ENCODE data around the gene CLCA4. TPM values are rescaled to one million over a fixed set of nuclear protein-coding genes. Genes with fewer than 3 reads are reported as not detected.

Gene CLCA4
- total RNA-seq, 6 donors from 2014 or later: 1.0 TPM; not detected in 5

DNA sequence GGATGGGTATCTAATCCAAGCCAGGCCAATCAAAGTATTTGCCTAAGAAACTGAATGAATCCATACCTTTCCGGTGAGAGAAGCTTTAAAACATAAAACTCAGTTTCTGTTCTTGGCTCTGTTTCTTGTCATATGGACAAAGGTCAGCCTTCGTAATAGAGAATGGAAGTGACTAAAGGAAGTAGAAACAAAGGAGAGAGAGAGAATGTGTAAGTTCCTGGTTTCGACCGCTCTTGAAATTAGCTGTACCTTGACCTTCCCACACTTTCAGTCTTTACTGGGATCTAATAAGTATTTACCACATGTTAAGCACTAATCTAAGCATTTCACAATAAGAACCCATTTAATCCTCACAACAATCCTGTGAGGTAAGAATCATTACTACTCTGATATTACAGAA, 19.6 kb upstream of the CLCA4 start:
- no peak for DNase-seq
- Histone ChIP-seq H3K36me3 (no peaks in the 10 kb centered on the region), H3K27me3 (no peaks in the 10 kb centered on the region), H3K9me3 (no peaks in the 10 kb centered on the region), H3K4me1 (no peaks in the 10 kb centered on the region), H3K4me3 (no peak overlapping the region), H3K27ac (no peak overlapping the region)
- TF ChIP-seq, protein P1, sequence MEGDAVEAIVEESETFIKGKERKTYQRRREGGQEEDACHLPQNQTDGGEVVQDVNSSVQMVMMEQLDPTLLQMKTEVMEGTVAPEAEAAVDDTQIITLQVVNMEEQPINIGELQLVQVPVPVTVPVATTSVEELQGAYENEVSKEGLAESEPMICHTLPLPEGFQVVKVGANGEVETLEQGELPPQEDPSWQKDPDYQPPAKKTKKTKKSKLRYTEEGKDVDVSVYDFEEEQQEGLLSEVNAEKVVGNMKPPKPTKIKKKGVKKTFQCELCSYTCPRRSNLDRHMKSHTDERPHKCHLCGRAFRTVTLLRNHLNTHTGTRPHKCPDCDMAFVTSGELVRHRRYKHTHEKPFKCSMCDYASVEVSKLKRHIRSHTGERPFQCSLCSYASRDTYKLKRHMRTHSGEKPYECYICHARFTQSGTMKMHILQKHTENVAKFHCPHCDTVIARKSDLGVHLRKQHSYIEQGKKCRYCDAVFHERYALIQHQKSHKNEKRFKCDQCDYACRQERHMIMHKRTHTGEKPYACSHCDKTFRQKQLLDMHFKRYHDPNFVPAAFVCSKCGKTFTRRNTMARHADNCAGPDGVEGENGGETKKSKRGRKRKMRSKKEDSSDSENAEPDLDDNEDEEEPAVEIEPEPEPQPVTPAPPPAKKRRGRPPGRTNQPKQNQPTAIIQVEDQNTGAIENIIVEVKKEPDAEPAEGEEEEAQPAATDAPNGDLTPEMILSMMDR (IDR thresholded peaks at IDR 0.05): no peak
- TF ChIP-seq POLR2A (IDR thresholded peaks at IDR 0.05) (no peak), EP300 (IDR thresholded peaks at IDR 0.05) (no peak), POLR2AphosphoS5 (IDR thresholded peaks at IDR 0.05) (no peak)
- no peak for ATAC-seq (ENCODE audit: low FRiP score in 2 of 2)
- WGBS, 2 donors: 66 to 68% methylated on average over 4 of the region's 4 CpGs

DNA sequence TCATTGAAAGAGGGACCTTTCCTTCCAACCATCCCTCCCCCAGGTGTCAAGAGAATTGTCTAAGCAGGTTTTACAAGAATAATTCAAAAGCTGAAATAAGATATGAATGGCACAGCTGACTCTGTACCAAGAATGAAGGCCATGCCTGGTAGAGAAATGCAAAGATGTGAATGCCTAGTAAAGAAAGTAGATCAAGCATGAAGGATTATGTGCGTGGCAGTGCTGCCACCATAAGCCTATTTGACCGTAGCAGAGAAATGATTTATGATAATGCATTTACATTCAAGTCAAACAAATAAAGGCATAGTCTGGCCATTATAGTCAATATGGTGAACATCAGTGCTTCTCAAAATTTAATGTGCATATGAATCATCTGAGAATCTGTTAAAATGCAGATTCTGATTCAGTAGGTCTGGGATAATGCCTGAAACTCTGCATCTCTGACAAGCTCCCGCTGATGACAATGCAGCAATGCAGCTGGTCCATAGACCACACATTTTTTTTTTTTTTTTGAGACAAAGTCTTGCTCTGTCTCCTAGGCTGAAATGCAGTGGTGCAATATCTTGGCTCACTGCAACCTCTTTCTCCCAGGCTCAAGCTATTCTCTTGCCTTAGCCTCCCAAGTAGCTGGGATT, 16.6 kb upstream of the CLCA4 start:
- Histone ChIP-seq H3K4me3 (no peak overlapping the region), H3K27ac (no peak overlapping the region), H3K27me3 (no peaks in the 10 kb centered on the region), H3K9me3 (no peaks in the 10 kb centered on the region), H3K36me3 (no peaks in the 10 kb centered on the region), H3K4me1 (no peaks in the 10 kb centered on the region)
- 92% methylated on average over 3 of the region's 3 CpGs for WGBS, 2 donors
- ATAC-seq (ENCODE audit: low FRiP score in 2 of 2) (no peak), DNase-seq (no peak)
- TF ChIP-seq, protein P1 (IDR thresholded peaks at IDR 0.05): no peak

DNA sequence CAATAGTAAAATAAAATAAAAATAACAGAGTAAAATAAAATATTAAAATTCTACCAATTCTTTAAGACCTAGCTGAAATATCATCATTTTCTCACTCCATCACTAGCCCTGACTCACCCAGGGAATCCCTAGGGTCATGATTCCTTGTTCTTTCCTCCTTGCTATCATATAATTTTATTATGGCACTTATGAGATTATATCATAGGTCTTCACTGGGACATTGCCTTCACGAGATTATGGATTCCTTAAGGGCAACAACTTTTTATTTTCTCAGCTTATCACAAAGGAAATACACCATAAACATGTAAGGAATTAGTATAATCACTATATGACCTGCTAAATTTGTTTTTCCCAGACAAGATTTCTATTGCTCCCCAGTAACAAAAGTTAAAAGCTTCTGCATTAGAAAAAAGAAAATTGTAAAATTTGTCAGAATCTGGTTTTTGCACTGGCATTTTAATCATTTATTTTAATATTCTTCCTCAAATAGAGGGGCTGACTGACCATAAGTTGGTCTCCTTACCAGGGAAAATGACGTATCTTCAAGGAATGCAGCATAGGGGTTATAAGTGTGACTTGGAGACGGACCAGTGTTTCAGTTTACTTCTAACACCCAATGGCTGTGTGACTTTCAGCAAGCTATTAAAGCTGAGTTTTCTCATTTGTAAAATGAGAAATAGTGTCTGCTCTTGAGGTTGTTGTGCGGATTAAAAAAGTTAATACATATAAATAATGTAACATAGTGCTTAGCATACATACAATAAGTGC, 8.8 kb upstream of the CLCA4 start:
- Histone ChIP-seq H3K27me3 (no peaks in the 10 kb centered on the region), H3K9me3 (no peaks in the 10 kb centered on the region)
- ATAC-seq (ENCODE audit: low FRiP score in 2 of 2): no peak

DNA sequence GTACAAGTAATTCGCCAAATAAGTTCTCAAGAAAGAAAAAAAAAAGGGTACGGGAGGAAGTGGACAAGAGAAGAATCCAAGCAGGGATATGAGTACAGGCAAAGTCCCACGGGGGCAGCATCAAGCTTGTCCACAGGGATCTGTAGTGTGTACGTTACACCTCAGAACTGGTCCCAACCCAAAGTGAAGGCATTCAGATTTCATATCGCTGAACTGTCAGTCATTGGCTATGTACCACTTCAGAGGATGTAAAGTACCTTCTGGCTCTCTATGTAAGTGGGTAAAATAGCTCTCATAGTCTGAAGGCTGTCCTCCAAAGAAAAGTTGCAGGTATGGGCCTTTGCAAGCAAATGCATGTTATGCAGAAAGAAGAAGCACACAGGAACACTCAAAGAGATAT, 8.1 kb upstream of the CLCA4 start:
- Histone ChIP-seq H3K4me3 (no peak overlapping the region), H3K9me3 (no peaks in the 10 kb centered on the region), H3K4me1 (no peaks in the 10 kb centered on the region), H3K27me3 (no peaks in the 10 kb centered on the region), H3K27ac (no peak overlapping the region), H3K36me3 (no peaks in the 10 kb centered on the region)
- DNase-seq (no peak), ATAC-seq (ENCODE audit: low FRiP score in 2 of 2) (peak in 1 of 2 donors; percentile 51)
- no peak for TF ChIP-seq POLR2AphosphoS5 (IDR thresholded peaks at IDR 0.05)
- WGBS, 2 donors: 62 to 65% methylated on average over 5 of the region's 5 CpGs

More for the DNA sequence above, 8.8 kb upstream of the CLCA4 start:
- TF ChIP-seq POLR2AphosphoS5 (IDR thresholded peaks at IDR 0.05) (no peak), EP300 (IDR thresholded peaks at IDR 0.05) (no peak), POLR2A (IDR thresholded peaks at IDR 0.05) (no peak)
- TF ChIP-seq, protein P1 (IDR thresholded peaks at IDR 0.05): no peak
- no peaks in the 10 kb centered on the region for H3K4me1 ChIP-seq
- no peak for DNase-seq
- no peak overlapping the region for H3K27ac ChIP-seq
- WGBS, 2 donors: 65 to 66% methylated on average over 4 of the region's 4 CpGs
- no peak overlapping the region for H3K4me3 ChIP-seq
- no peaks in the 10 kb centered on the region for H3K36me3 ChIP-seq

DNA sequence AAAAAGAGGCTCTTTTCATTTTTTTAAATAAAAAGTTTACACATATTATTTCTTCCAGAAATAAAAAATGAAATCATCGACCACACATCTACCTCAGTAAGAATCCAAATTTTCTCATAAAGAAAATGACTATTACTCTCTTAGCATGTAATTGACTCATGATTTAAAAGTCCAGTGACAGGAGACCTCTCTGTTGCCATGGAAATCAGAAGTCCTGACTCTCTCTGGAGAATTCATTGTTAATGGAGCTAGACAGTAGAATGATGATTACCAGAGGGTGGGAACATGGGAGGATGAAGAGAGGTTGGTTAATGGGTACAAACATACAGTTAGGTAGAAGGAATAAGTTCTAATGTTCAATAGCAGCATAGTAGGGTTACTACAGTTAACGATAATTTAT, 5.0 kb upstream of the CLCA4 start:
- 90 to 94% methylated on average over 2 of the region's 2 CpGs for WGBS, 2 donors
- Histone ChIP-seq H3K9me3 (no peaks in the 10 kb centered on the region), H3K36me3 (no peaks in the 10 kb centered on the region), H3K27ac (no peak overlapping the region), H3K4me1 (no peaks in the 10 kb centered on the region), H3K27me3 (no peaks in the 10 kb centered on the region), H3K4me3 (no peak overlapping the region)
- TF ChIP-seq EP300 (IDR thresholded peaks at IDR 0.05) (no peak), POLR2AphosphoS5 (IDR thresholded peaks at IDR 0.05) (no peak), POLR2A (IDR thresholded peaks at IDR 0.05) (no peak)
- TF ChIP-seq, protein P1 (IDR thresholded peaks at IDR 0.05): no peak
- ATAC-seq (ENCODE audit: low FRiP score in 2 of 2): no peak
- DNase-seq: no peak

Data from upper lobe of left lung (tissue), 6 donors.